ENCODE results near the gene CNN2. TPM values are rescaled to one million over a fixed set of nuclear protein-coding genes. Genes with fewer than 3 reads are reported as not detected.

The CNN2 gene
- total RNA-seq, 2 experiments from 2014 or later: 513 to 519 TPM

GRCh38 chr19:1053176-1054101 lies 27.0 kb downstream of the CNN2 start:
- H3K36me3 Mint-ChIP-seq (ENCODE audit: low read depth): peaks cover 19% of the 10 kb centered on the region
- no peak overlapping the region for H3K27ac Mint-ChIP-seq

GRCh38 chr19:1054102-1055027 lies 28.0 kb downstream of the CNN2 start:
- no peak overlapping the region for H3K4me3 Mint-ChIP-seq
- no peaks in the 10 kb centered on the region for H3K27me3 Mint-ChIP-seq
- POLR2A ChIA-PET: interaction anchor here (1.1 to 2.5 kb wide), 5 partner anchors 13 to 33 kb away, joined by 3 to 8 read pairs (median 4); partner anchors contain the start of genes ABCA7, ARHGAP45 and RNU6-2
- no peaks in the 10 kb centered on the region for H3K9me3 Mint-ChIP-seq
- peaks cover 19% of the 10 kb centered on the region for H3K36me3 Mint-ChIP-seq (ENCODE audit: low read depth)
- no peak for DNase-seq
- H3K27ac Mint-ChIP-seq: no peak overlapping the region
- peaks cover 23% of the 10 kb centered on the region for H3K4me1 Mint-ChIP-seq
- CTCF ChIA-PET: interaction anchor here (1.1 kb wide), 1 partner anchor 10 kb away, joined by 4 read pairs; no protein-coding TSS in a partner anchor

More at GRCh38 chr19:1053176-1054101, 27.0 kb downstream of the CNN2 start:
- Mint-ChIP-seq H3K4me3 (no peak overlapping the region), H3K9me3 (no peaks in the 10 kb centered on the region), H3K27me3 (no peaks in the 10 kb centered on the region), H3K4me1 (peaks cover 21% of the 10 kb centered on the region)
- ChIA-PET POLR2A (interaction anchor here (1.2 to 2.5 kb wide), 4 partner anchors 14 to 32 kb away, joined by 4 to 8 read pairs (median 6); partner anchors contain the start of genes ABCA7, ARHGAP45 and RNU6-2), CTCF (no interaction called here)
- no peak for DNase-seq

GRCh38 chr19:1055028-1055425 lies 28.6 kb downstream of the CNN2 start:
- no peaks in the 10 kb centered on the region for H3K9me3 Mint-ChIP-seq
- no peak overlapping the region for H3K4me3 Mint-ChIP-seq
- no peak for DNase-seq
- H3K27me3 Mint-ChIP-seq: no peaks in the 10 kb centered on the region
- H3K27ac Mint-ChIP-seq: no peak overlapping the region
- CTCF ChIA-PET: interaction anchor here (1.1 kb wide), 1 partner anchor 10 kb away, joined by 4 read pairs; no protein-coding TSS in a partner anchor
- POLR2A ChIA-PET: interaction anchor here (1.1 to 2.5 kb wide), 2 partner anchors 12 to 29 kb away, joined by 3 to 7 read pairs; partner anchors contain the start of gene ARHGAP45
- H3K4me1 Mint-ChIP-seq: peaks cover 23% of the 10 kb centered on the region
- H3K36me3 Mint-ChIP-seq (ENCODE audit: low read depth): peaks cover 19% of the 10 kb centered on the region

GRCh38 chr19:1055886-1056620 lies 29.6 kb downstream of the CNN2 start:
- ChIA-PET CTCF (interaction anchor here (0.7 to 1.1 kb wide), 2 partner anchors 9 to 137 kb away, joined by 3 to 4 read pairs; no protein-coding TSS in a partner anchor), POLR2A (interaction anchor here (0.8 to 3.0 kb wide), 4 partner anchors 15 to 38 kb away, joined by 3 to 16 read pairs (median 3); no protein-coding TSS in a partner anchor)
- Mint-ChIP-seq H3K4me1 (peaks cover 23% of the 10 kb centered on the region), H3K36me3 (ENCODE audit: low read depth) (peaks cover 19% of the 10 kb centered on the region), H3K27ac (no peak overlapping the region), H3K4me3 (no peak overlapping the region), H3K9me3 (no peaks in the 10 kb centered on the region), H3K27me3 (no peaks in the 10 kb centered on the region)
- no peak for DNase-seq

- H3K4me1 Mint-ChIP-seq: peaks cover 19% of the 10 kb centered on the region
- ChIA-PET CTCF (interaction anchor here (0.6 to 1.3 kb wide), 8 partner anchors 17 to 136 kb away, joined by 3 to 5 read pairs (median 3); partner anchors contain the start of gene GRIN3B), POLR2A (interaction anchor here (0.5 to 3.0 kb wide), 7 partner anchors 10 to 37 kb away, joined by 3 to 17 read pairs (median 4); partner anchors contain the start of genes ARHGAP45, RNU6-2 and TMEM259)
- no peaks in the 10 kb centered on the region for H3K27me3 Mint-ChIP-seq
- DNase-seq: peak; percentile 62
- H3K27ac Mint-ChIP-seq: peak overlapping the region; percentile 68
- peaks cover 15% of the 10 kb centered on the region for H3K36me3 Mint-ChIP-seq (ENCODE audit: low read depth)
- H3K9me3 Mint-ChIP-seq: no peaks in the 10 kb centered on the region
- H3K4me3 Mint-ChIP-seq: no peak overlapping the region
These were observed 30.9 kb downstream of the CNN2 start for GRCh38 chr19:1057176-1057855.

- no peaks in the 10 kb centered on the region for H3K27me3 Mint-ChIP-seq
- H3K4me1 Mint-ChIP-seq: peaks cover 16% of the 10 kb centered on the region
- H3K27ac Mint-ChIP-seq: no peak overlapping the region
- DNase-seq: no peak
- ChIA-PET CTCF (interaction anchor here (0.9 to 1.3 kb wide), 3 partner anchors 21 to 134 kb away, joined by 3 to 5 read pairs (median 5); no protein-coding TSS in a partner anchor), POLR2A (interaction anchor here (0.8 to 3.0 kb wide), 6 partner anchors 9 to 73 kb away, joined by 3 to 17 read pairs (median 6); partner anchors contain the start of gene ARHGAP45)
- H3K9me3 Mint-ChIP-seq: no peaks in the 10 kb centered on the region
- peaks cover 15% of the 10 kb centered on the region for H3K36me3 Mint-ChIP-seq (ENCODE audit: low read depth)
- no peak overlapping the region for H3K4me3 Mint-ChIP-seq
These were observed 31.7 kb downstream of the CNN2 start for GRCh38 chr19:1058112-1058511.

- Mint-ChIP-seq H3K4me1 (peaks cover 38% of the 10 kb centered on the region), H3K36me3 (ENCODE audit: low read depth) (peaks cover 17% of the 10 kb centered on the region), H3K4me3 (no peak overlapping the region), H3K27ac (no peak overlapping the region), H3K9me3 (no peaks in the 10 kb centered on the region), H3K27me3 (no peaks in the 10 kb centered on the region)
- no peak for DNase-seq
- CTCF ChIA-PET: no interaction called here
- POLR2A ChIA-PET: no interaction called here
These were observed 34.3 kb downstream of the CNN2 start for GRCh38 chr19:1060689-1061088.

- peaks cover 49% of the 10 kb centered on the region for H3K4me1 Mint-ChIP-seq
- H3K36me3 Mint-ChIP-seq (ENCODE audit: low read depth): peaks cover 8% of the 10 kb centered on the region
- CTCF ChIA-PET: interaction anchor here (0.8 to 1.3 kb wide), 3 partner anchors 13 to 152 kb away, joined by 3 to 6 read pairs (median 3); no protein-coding TSS in a partner anchor
- no peak for DNase-seq
- POLR2A ChIA-PET: interaction anchor here (1.1 kb wide), 1 partner anchor 17 kb away, joined by 4 read pairs; no protein-coding TSS in a partner anchor
- H3K27ac Mint-ChIP-seq: no peak overlapping the region
- no peak overlapping the region for H3K4me3 Mint-ChIP-seq
- no peaks in the 10 kb centered on the region for H3K27me3 Mint-ChIP-seq
- no peaks in the 10 kb centered on the region for H3K9me3 Mint-ChIP-seq
These were observed 35.6 kb downstream of the CNN2 start for GRCh38 chr19:1061987-1062386.

- CTCF ChIA-PET: interaction anchor here (0.8 to 1.3 kb wide), 3 partner anchors 13 to 152 kb away, joined by 3 to 6 read pairs (median 3); no protein-coding TSS in a partner anchor
- H3K27ac Mint-ChIP-seq: no peak overlapping the region
- H3K9me3 Mint-ChIP-seq: no peaks in the 10 kb centered on the region
- peaks cover 3% of the 10 kb centered on the region for H3K36me3 Mint-ChIP-seq (ENCODE audit: low read depth)
- DNase-seq: no peak
- H3K4me3 Mint-ChIP-seq: no peak overlapping the region
- POLR2A ChIA-PET: interaction anchor here (1.1 kb wide), 1 partner anchor 17 kb away, joined by 4 read pairs; no protein-coding TSS in a partner anchor
- peaks cover 43% of the 10 kb centered on the region for H3K4me1 Mint-ChIP-seq
- no peaks in the 10 kb centered on the region for H3K27me3 Mint-ChIP-seq
These were observed 36.1 kb downstream of the CNN2 start for GRCh38 chr19:1062387-1063029.

GRCh38 chr19:1063030-1063908 lies 36.9 kb downstream of the CNN2 start:
- H3K27me3 Mint-ChIP-seq: no peaks in the 10 kb centered on the region
- CTCF ChIA-PET: interaction anchor here (0.8 to 4.6 kb wide), 4 partner anchors 12 to 151 kb away, joined by 3 to 56 read pairs (median 4); no protein-coding TSS in a partner anchor
- DNase-seq: peak; percentile 83
- POLR2A ChIA-PET: interaction anchor here (1.1 kb wide), 1 partner anchor 16 kb away, joined by 4 read pairs; no protein-coding TSS in a partner anchor
- no peak overlapping the region for H3K4me3 Mint-ChIP-seq
- no peaks in the 10 kb centered on the region for H3K9me3 Mint-ChIP-seq
- peaks cover 5% of the 10 kb centered on the region for H3K36me3 Mint-ChIP-seq (ENCODE audit: low read depth)
- H3K27ac Mint-ChIP-seq: no peak overlapping the region
- peaks cover 37% of the 10 kb centered on the region for H3K4me1 Mint-ChIP-seq

Data from activated CD4-positive, alpha-beta memory T cell treated with anti-CD3 and anti-CD28 coated beads, Interleukin-2, amount 10 ng/mL, durations not matched to agents 7 days and 5 days (primary cell).